HepG2 (cell line): ENCODE results near the gene NBEAL2. TPM values are rescaled to one million over a fixed set of nuclear protein-coding genes. Genes with fewer than 3 reads are reported as not detected.

Experiments
- CREB1 ChIP-seq, 2 experiments: fragments of 450-650 bp in 1 of 2; IDR thresholded peaks; 2 replicates each; pipeline ENCODE4 v1.6.1; 2016 to 2017; ENCODE audit warnings: control low read depth in 1 of 2, mild to moderate bottlenecking in 1 of 2, missing compliant biosample characterization in 1 of 2, missing genetic modification characterization in 1 of 2
- FOXK2 ChIP-seq: fragments of 450-650 bp; IDR thresholded peaks from 2 replicates; pipeline ENCODE4 v1.6.1; 2016
- NCOR1 ChIP-seq: fragments of 200-600 bp; sonication (generic); IDR thresholded peaks from 2 replicates; pipeline ENCODE4 v1.7.0; 2017; ENCODE audit warnings: antibody characterized with exemption, low read length, borderline replicate concordance
- REPIN1 ChIP-seq: sonication (generic); formaldehyde crosslinking; IDR thresholded peaks from 2 replicates; pipeline ENCODE4 v1.8.0; 2022; ENCODE audit warnings: missing genetic modification reagents, low read depth, mild to moderate bottlenecking, borderline replicate concordance
- SMAD1 ChIP-seq: sonication (generic); formaldehyde crosslinking; IDR thresholded peaks from 2 replicates; pipeline ENCODE4 v1.4.0; 2020; ENCODE audit warnings: missing genetic modification reagents, low read depth, mild to moderate bottlenecking, borderline replicate concordance
- TBP ChIP-seq: sonication (generic); formaldehyde crosslinking; IDR thresholded peaks from 2 replicates; pipeline ENCODE4 v1.5.0; 2020; ENCODE audit warnings: missing genetic modification reagents
- ZNF496 ChIP-seq: sonication (generic); formaldehyde crosslinking; IDR thresholded peaks from 2 replicates; pipeline ENCODE4 v1.8.1; 2023; ENCODE audit warnings: mild to moderate bottlenecking, moderate library complexity, missing genetic modification reagents; ENCODE audit not compliant: insufficient replicate concordance
- ZNF562 ChIP-seq: sonication (generic); formaldehyde crosslinking; IDR thresholded peaks from 2 replicates; pipeline ENCODE4 v1.8.0; 2022; ENCODE audit warnings: missing genetic modification reagents, borderline replicate concordance
- polyA plus RNA-seq, 8 experiments: library from polyadenylated mRNA; depleted of rRNA in 3 of 8; stranded (reverse) in 7 of 8; unstranded in 1 of 8; fragments of >200 nt; fragmentation: Illumina TruSeq in 4 of 8; extraction: Trizol in 4 of 8; gene quantifications; 2 replicates each; pipeline versions ENCODE4 v1.2.1 to v1.2.3, GENCODE V29; 2011 to 2016; ENCODE audit warnings: low read depth in 4 of 8, missing spikeins in 1 of 8, mixed read lengths in 1 of 8; ENCODE audit not compliant: insufficient read depth in 1 of 8
- total RNA-seq, 5 experiments: library from RNA; depleted of rRNA; stranded (reverse); fragments of >200 nt; fragmentation: Illumina TruSeq; extraction: Trizol; gene quantifications; 2 replicates each; pipeline ENCODE4 v1.2.3, GENCODE V29; 2016; ENCODE audit warnings: low read depth in 1 of 5
- TF ChIP-seq, protein P1 (sequence below): sonication (generic); formaldehyde crosslinking; IDR thresholded peaks from 2 replicates; pipeline ENCODE4 v1.5.0; 2020; ENCODE audit warnings: mild to moderate bottlenecking, missing genetic modification reagents, borderline replicate concordance
- TF ChIP-seq, protein P2 (sequence below): sonication (generic); formaldehyde crosslinking; IDR thresholded peaks from 2 replicates; pipeline ENCODE4 v1.4.0; 2020; ENCODE audit warnings: mild to moderate bottlenecking, missing genetic modification reagents
- TF ChIP-seq, protein P3 (sequence below): IDR thresholded peaks from 2 replicates; pipeline ENCODE4 v1.6.1; 2016
- TF ChIP-seq, protein P4 (sequence below): IDR thresholded peaks from 2 replicates; pipeline ENCODE4 v1.6.1; 2016; ENCODE audit warnings: missing genetic modification reagents, missing compliant biosample characterization
- TF ChIP-seq, protein P5 (sequence below): IDR thresholded peaks from 2 replicates; pipeline ENCODE4 v1.6.1; 2016; ENCODE audit warnings: missing compliant biosample characterization, missing genetic modification reagents, borderline replicate concordance
- TF ChIP-seq, protein P6 (sequence below): sonication (generic); formaldehyde crosslinking; IDR thresholded peaks from 2 replicates; pipeline ENCODE4 v1.4.0; 2020; ENCODE audit warnings: missing genetic modification reagents

The NBEAL2 gene
- total and polyA plus RNA-seq, 2 of the 13 experiments (the other 11 are each of a cell fraction or from before 2014, with no cell fraction given), result 9.7 to 12.4 TPM

DNA sequence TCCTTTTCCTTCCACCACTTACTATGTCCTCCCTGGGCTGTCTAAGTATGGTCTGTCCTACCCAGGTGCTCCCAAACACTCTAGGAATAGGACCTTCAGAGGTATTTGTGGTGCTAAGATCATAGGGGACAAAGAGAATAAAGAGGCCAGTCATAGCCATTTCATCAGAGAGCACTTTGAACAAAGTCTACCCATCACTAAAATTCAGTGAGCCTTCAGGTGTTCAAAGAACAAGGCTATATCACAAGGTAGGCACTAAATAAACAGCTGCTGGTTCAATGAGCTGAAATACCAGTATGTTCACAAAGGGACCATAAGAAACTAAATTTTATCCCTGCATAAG, 38.8 kb downstream of the NBEAL2 start (continued):
- TF ChIP-seq, protein P1, sequence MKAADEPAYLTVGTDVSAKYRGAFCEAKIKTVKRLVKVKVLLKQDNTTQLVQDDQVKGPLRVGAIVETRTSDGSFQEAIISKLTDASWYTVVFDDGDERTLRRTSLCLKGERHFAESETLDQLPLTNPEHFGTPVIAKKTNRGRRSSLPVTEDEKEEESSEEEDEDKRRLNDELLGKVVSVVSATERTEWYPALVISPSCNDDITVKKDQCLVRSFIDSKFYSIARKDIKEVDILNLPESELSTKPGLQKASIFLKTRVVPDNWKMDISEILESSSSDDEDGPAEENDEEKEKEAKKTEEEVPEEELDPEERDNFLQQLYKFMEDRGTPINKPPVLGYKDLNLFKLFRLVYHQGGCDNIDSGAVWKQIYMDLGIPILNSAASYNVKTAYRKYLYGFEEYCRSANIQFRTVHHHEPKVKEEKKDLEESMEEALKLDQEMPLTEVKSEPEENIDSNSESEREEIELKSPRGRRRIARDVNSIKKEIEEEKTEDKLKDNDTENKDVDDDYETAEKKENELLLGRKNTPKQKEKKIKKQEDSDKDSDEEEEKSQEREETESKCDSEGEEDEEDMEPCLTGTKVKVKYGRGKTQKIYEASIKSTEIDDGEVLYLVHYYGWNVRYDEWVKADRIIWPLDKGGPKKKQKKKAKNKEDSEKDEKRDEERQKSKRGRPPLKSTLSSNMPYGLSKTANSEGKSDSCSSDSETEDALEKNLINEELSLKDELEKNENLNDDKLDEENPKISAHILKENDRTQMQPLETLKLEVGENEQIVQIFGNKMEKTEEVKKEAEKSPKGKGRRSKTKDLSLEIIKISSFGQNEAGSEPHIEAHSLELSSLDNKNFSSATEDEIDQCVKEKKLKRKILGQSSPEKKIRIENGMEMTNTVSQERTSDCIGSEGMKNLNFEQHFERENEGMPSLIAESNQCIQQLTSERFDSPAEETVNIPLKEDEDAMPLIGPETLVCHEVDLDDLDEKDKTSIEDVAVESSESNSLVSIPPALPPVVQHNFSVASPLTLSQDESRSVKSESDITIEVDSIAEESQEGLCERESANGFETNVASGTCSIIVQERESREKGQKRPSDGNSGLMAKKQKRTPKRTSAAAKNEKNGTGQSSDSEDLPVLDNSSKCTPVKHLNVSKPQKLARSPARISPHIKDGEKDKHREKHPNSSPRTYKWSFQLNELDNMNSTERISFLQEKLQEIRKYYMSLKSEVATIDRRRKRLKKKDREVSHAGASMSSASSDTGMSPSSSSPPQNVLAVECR, result peak; percentile 20; the same call in 1 of the 2 replicates
- TF ChIP-seq, protein P2, sequence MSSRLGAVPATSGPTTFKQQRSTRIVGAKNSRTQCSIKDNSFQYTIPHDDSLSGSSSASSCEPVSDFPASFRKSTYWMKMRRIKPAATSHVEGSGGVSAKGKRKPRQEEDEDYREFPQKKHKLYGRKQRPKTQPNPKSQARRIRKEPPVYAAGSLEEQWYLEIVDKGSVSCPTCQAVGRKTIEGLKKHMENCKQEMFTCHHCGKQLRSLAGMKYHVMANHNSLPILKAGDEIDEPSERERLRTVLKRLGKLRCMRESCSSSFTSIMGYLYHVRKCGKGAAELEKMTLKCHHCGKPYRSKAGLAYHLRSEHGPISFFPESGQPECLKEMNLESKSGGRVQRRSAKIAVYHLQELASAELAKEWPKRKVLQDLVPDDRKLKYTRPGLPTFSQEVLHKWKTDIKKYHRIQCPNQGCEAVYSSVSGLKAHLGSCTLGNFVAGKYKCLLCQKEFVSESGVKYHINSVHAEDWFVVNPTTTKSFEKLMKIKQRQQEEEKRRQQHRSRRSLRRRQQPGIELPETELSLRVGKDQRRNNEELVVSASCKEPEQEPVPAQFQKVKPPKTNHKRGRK (CRISPR knock-in tag), result no peak
- TF ChIP-seq SMAD1 (CRISPR knock-in tag), result no peak
- TF ChIP-seq ZNF496 (CRISPR knock-in tag), result no peak
- TF ChIP-seq, protein P3, sequence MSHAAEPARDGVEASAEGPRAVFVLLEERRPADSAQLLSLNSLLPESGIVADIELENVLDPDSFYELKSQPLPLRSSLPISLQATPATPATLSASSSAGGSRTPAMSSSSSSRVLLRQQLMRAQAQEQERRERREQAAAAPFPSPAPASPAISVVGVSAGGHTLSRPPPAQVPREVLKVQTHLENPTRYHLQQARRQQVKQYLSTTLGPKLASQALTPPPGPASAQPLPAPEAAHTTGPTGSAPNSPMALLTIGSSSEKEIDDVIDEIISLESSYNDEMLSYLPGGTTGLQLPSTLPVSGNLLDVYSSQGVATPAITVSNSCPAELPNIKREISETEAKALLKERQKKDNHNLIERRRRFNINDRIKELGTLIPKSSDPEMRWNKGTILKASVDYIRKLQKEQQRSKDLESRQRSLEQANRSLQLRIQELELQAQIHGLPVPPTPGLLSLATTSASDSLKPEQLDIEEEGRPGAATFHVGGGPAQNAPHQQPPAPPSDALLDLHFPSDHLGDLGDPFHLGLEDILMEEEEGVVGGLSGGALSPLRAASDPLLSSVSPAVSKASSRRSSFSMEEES (CRISPR knock-in tag), result peak; percentile 23; the same call in 1 of the 2 replicates
- TF ChIP-seq, protein P4, sequence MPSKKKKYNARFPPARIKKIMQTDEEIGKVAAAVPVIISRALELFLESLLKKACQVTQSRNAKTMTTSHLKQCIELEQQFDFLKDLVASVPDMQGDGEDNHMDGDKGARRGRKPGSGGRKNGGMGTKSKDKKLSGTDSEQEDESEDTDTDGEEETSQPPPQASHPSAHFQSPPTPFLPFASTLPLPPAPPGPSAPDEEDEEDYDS (CRISPR knock-in tag), result no peak
- no peak for TF ChIP-seq CREB1 (IDR thresholded peaks at IDR 0.05)
- TF ChIP-seq CREB1 (CRISPR knock-in tag; IDR thresholded peaks at IDR 0.05), result peak; percentile 33; the same call in 1 of the 2 replicates
- TF ChIP-seq NCOR1, result peak; percentile 69; the same call in 1 of the 2 replicates
- TF ChIP-seq ZNF562 (CRISPR knock-in tag), result no peak
- TF ChIP-seq REPIN1 (CRISPR knock-in tag), result 0 out of 2 replicates have a peak, but pooled peaks have one; percentile 12
- TF ChIP-seq, protein P5, sequence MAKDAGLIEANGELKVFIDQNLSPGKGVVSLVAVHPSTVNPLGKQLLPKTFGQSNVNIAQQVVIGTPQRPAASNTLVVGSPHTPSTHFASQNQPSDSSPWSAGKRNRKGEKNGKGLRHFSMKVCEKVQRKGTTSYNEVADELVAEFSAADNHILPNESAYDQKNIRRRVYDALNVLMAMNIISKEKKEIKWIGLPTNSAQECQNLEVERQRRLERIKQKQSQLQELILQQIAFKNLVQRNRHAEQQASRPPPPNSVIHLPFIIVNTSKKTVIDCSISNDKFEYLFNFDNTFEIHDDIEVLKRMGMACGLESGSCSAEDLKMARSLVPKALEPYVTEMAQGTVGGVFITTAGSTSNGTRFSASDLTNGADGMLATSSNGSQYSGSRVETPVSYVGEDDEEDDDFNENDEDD (CRISPR knock-in tag), result no peak
- no peak for TF ChIP-seq TBP (CRISPR knock-in tag)
- TF ChIP-seq, protein P6, sequence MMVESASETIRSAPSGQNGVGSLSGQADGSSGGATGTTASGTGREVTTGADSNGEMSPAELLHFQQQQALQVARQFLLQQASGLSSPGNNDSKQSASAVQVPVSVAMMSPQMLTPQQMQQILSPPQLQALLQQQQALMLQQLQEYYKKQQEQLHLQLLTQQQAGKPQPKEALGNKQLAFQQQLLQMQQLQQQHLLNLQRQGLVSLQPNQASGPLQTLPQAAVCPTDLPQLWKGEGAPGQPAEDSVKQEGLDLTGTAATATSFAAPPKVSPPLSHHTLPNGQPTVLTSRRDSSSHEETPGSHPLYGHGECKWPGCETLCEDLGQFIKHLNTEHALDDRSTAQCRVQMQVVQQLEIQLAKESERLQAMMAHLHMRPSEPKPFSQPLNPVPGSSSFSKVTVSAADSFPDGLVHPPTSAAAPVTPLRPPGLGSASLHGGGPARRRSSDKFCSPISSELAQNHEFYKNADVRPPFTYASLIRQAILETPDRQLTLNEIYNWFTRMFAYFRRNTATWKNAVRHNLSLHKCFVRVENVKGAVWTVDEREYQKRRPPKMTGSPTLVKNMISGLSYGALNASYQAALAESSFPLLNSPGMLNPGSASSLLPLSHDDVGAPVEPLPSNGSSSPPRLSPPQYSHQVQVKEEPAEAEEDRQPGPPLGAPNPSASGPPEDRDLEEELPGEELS (CRISPR knock-in tag), result peak; percentile 26; the same call in 1 of the 2 replicates
- TF ChIP-seq FOXK2, result no peak
